Stomach (tissue), 4 donors: ENCODE measurements around the gene MAP3K14.

Experiments
- EP300 ChIP-seq: sonication (generic); formaldehyde crosslinking; IDR thresholded peaks from one replicate; pipeline ENCODE4 v1.6.1; 2017; ENCODE audit warnings: antibody characterized with exemption
- POLR2A ChIP-seq, 4 donors: fragments of 450-650 bp; IDR thresholded peaks; one replicate each; pipeline ENCODE4 v1.6.1; 2016; ENCODE audit warnings: antibody characterized with exemption in 4 of 4, control low read depth in 2 of 4, mild to moderate bottlenecking in 1 of 4, moderate library complexity in 1 of 4
- POLR2AphosphoS5 ChIP-seq, 3 donors: sonication (generic); formaldehyde crosslinking; IDR thresholded peaks; one replicate each; pipeline ENCODE4 v1.6.1; 2016; ENCODE audit warnings: antibody characterized with exemption in 3 of 3
- TF ChIP-seq, protein P1 (sequence below), 7 experiments: fragments of 450-650 bp in 4 of 7; fragments of 200-600 bp in 3 of 7; sonication (generic) in 3 of 7; IDR thresholded peaks; one replicate each; pipeline ENCODE4 v1.5.1; 2016 to 2019; ENCODE audit warnings: antibody characterized with exemption in 7 of 7, control low read depth in 2 of 7, mild to moderate bottlenecking in 1 of 7

DNA sequence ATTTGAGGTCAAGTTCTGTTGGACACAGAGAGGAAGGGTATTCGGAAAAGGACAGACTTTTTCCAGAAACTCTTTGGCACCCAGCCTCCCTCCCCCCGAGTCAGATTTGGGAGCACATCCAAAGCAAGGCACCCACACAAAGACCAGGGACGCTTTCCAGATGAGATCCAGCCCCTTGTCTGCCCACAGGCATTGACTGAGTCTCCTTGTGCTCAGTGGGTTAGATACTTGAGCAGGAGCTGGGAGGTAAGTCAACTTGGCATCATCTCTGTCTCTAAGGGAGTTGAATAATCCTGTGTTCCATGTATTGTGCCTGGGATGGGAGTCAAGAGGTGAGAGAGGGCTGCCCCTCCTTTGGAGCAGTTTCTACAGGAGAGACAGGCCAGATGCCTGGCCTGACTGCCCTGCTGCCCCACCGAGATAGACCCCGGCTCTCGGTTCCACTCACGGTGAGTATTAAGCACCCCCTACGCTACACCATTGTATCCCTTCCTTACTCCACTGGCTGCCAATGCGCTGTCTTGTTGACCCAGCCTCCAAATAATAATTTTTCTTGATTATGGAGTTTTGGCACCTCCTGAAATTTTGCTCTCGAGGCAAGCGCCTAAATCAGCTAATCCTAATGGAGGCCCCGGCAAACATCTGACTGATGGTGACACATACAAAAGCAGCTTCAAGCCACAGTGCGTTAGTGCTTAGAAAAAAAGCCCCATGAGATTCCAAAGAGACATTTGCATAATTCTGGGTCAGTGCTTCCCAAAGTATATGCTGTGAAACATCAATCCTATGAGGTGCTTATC, 29.6 kb upstream of the MAP3K14 start:
- TF ChIP-seq, protein P1, sequence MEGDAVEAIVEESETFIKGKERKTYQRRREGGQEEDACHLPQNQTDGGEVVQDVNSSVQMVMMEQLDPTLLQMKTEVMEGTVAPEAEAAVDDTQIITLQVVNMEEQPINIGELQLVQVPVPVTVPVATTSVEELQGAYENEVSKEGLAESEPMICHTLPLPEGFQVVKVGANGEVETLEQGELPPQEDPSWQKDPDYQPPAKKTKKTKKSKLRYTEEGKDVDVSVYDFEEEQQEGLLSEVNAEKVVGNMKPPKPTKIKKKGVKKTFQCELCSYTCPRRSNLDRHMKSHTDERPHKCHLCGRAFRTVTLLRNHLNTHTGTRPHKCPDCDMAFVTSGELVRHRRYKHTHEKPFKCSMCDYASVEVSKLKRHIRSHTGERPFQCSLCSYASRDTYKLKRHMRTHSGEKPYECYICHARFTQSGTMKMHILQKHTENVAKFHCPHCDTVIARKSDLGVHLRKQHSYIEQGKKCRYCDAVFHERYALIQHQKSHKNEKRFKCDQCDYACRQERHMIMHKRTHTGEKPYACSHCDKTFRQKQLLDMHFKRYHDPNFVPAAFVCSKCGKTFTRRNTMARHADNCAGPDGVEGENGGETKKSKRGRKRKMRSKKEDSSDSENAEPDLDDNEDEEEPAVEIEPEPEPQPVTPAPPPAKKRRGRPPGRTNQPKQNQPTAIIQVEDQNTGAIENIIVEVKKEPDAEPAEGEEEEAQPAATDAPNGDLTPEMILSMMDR (IDR thresholded peaks at IDR 0.05): no peak
- TF ChIP-seq POLR2A (IDR thresholded peaks at IDR 0.05) (no peak), EP300 (no peak), POLR2AphosphoS5 (IDR thresholded peaks at IDR 0.05) (no peak)
